GM23248 (cell line): ENCODE data around the gene TMEM184B.

ENCODE experiments used
- EZH2 ChIP-seq: fragments of 200-600 bp; sonication (generic); IDR thresholded peaks from 2 replicates; pipeline ENCODE4 v1.6.1; 2018; ENCODE audit warnings: antibody characterized with exemption, mild to moderate bottlenecking; ENCODE audit not compliant: insufficient read depth, poor library complexity, severe bottlenecking
- EZH2phosphoT487 ChIP-seq: fragments of 200-600 bp; sonication (generic); IDR thresholded peaks from 2 replicates; pipeline ENCODE4 v1.6.1; 2018; ENCODE audit warnings: antibody characterized with exemption, moderate library complexity, mild to moderate bottlenecking, low read depth; ENCODE audit not compliant: insufficient read depth

- TF ChIP-seq EZH2 = no peak
- TF ChIP-seq EZH2phosphoT487 = no peak
Measured at GRCh38 chr22:38272373-38273134, at the start of gene TMEM184B.
